Activated naive CD4-positive, alpha-beta T cell treated with anti-CD3 and anti-CD28 coated beads, Interleukin-2, amount 50 U/mL, for 16 hours (primary cell): ENCODE results near the gene WIPI1.

ENCODE experiments used
- DNase-seq: peaks from one replicate; pipeline ENCODE4 v3.0.0-alpha.2; 2020

The WIPI1 gene

DNA sequence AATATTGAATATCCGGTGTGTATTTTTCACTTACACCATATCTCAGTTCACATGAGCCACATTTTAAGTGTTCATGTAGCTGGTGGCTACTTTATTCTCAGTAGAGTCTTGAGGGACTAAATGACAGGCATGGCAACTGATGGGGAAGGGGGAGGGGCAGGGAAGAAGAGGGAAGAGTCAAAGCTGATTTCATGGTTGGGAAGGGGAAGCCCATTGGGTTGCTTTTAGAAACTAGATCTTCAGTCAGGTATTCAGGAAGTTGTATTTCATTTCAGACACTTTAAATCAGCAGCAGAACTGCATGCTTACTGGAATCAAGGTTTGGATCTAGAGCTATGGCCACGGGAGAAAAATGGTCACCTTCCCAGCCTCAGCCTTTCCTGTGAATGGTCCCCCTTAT, 2.9 kb upstream of the WIPI1 start:
- DNase-seq, result no peak

- no peak for DNase-seq
These were observed 1.8 kb upstream of the WIPI1 start for GRCh38 chr17:68459037-68459639.

- no peak for DNase-seq
These were observed 1.2 kb upstream of the WIPI1 start for GRCh38 chr17:68458260-68459036.

- peak; percentile 98 for DNase-seq
These were observed 403 bp upstream of the WIPI1 start for GRCh38 chr17:68457539-68458259.

- no peak for DNase-seq
These were observed 743 bp downstream of the WIPI1 start for GRCh38 chr17:68456339-68457167.

- no peak for DNase-seq
These were observed 1.4 kb downstream of the WIPI1 start for GRCh38 chr17:68455901-68456338.

DNA sequence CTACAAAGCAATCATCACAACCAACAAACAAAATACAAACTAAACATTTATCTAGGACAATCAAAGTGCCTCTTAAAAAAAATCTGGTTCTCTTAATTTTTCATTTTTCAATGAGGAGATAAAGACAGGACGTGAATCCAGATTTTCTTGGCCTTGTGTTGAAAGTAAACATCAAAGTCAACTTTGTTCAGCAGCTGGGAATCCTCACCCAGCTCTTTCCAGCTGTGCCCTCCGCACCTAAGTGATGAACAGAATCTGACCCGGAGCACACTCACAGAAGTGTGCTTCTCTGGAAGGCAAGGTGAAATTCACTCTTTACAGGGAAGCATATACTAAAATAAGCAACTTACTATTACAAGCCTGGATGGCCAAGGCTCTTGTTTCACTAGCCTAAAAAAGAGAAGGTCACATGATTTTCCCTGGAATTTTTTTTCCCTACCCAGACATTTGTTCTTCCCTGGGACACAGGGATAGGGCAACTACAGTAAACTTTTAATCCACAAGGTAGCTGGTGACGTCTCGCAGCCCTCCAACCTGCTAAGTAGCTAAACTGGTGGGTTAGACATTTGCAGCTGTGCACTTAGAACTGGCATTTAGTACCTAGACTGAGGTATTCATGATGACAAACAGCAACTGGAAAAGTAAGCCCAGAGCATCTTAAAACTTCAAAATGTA, 3.2 kb downstream of the WIPI1 start:
- no peak for DNase-seq

DNA sequence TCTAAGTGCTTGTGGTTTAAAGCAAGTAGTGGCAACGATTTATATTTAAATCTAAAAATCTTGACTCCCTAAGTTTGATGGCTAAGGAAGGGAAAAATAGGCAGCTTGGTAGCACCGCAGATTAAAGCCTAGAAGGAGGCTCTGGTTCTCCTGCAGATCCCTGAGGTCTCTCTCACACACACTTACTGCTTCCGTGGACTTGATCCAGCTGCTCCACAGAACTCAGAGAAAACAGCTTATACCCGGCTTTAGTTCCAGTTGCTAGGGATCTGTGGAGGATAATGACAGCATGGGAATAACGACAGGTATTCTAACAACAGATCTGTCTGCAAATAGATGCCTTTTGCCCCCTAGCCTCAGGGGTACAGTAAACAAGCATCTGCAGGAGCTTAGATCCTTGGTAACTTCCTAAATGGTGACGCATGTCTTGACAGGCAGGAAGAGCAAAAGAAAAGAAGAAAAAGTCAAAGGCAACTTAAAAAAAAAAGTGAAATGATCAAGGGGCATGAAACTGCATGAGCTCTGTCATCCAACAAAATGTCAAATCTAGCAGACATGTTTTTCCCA, 4.5 kb downstream of the WIPI1 start:
- no peak for DNase-seq

DNA sequence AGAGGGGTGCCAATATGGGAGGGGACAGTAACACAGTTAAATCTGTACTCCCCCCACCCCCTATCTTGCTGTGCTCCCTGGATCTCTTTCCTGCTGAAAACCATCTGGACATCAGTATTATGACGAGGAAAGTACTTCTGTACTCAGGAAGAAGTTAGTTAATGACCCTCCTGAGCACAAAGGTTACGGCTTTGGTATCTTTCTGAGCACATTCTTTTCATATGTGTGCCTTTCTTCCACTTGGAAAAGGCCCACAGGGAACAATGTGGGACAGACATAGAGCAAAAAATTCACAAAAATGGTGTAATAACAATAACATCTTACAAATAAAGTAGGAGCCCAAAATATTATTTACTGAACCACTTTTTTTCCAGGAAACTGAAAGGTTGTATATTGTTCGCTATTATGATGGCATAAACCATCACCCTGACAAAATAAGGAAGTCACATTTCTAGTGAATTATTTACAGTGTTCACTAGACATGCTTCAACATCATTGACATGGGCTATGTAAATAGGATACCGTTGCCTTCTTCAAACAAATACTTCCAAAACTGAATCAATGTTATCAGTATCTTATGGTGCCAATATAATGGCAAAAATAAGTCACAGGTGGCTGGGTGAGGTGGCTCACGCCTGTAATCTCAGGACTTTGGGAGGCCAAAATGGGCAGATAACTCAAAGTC, 5.5 kb downstream of the WIPI1 start:
- DNase-seq, result no peak

GRCh38 chr17:68450801-68451200, 6.5 kb downstream of the WIPI1 start:
- DNase-seq, result no peak

DNA sequence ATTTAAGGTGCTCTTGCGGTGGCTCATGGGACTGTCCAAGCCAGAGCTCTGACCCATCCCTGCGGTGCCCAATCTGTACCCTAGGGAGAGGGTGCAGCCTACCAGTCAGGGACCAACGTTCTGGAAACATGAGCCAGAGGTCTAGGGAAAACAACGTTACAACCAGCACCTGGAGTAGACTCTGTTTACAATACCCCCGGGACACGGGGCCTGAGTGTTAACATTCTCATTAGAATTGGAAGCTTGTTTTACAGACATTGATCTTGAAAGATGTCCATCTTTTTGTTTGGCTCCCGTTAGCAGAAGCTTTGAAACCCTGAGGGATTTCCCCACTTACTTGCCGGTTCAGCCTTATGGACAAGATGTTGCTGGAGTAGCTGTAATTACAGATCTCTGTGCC, 6.9 kb downstream of the WIPI1 start:
- no peak for DNase-seq

GRCh38 chr17:68449021-68449739, 8.1 kb downstream of the WIPI1 start:
- DNase-seq, result no peak

- no peak for DNase-seq
These were observed 10.7 kb downstream of the WIPI1 start for GRCh38 chr17:68446626-68447041.

- no peak for DNase-seq
These were observed 11.6 kb downstream of the WIPI1 start for GRCh38 chr17:68445671-68446070.

GRCh38 chr17:68443972-68444464, 13.3 kb downstream of the WIPI1 start:
- no peak for DNase-seq

DNA sequence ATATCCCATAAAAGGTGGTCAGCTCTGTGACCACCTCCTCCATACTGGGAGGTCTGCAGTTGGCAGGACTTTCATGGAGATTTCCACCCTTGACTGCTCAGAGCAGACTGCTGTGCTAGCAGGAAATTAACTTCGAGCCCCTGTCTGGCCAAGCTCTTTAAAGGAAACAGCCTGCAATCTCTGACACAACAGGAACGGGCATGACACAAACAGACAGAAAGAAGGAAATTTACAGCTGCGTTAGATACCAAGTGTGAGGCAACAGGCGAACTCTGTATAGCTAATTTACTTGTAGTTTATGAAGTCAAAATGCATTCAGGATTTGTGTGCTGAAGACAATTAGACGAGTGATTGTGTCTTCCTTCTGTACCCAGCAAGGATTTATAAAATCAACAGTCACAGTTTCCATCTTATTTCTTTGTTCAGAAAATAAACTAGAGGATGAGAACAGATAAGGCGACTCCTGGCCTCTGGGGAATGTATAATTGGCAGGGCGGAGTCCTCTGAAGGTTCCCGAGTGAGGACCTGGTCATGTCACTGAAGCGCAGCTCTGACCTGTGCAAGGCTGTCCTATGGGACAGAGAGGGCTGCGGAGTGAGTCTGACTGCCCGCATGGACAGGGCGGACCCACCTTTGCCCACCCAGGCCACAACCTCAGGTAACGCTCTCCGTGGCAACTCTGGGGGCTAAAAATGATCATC, 16.1 kb downstream of the WIPI1 start:
- no peak for DNase-seq

GRCh38 chr17:68440526-68440925, 16.8 kb downstream of the WIPI1 start:
- no peak for DNase-seq

DNA sequence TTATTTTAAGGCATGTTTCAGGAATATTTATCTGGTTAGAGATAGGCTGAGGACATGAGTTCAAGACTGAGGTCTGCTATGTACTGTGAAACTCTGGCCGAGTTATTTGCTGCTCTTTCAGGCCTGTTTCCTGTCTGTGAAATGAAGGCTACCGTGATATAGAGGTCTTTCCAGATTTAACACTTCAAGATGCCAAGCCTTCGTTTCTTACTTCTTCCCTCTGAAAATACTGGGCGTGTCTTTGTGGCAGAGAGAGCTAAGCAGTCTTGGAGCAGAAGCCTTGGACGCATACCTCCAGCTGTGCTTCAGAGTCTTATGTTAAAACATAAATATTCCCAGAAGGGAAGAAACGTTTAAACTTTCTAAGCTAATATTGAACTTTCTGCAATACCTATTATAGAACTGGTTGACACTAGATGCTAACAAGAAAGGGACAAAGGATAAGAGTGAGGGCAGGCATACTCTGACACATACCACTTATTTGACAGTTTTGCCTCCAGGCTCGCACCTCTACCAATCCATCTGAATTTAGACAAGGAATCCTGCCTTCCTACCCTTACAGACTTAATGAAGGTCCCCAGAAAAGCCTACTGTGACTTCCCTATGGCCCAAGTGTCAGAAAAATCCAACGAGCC, 17.5 kb downstream of the WIPI1 start:
- DNase-seq, result no peak
